Breast epithelium (tissue), 3 donors: ENCODE measurements around the gene PCNX2.

ENCODE experiments used
- POLR2A ChIP-seq: fragments of 450-650 bp; IDR thresholded peaks from one replicate; pipeline ENCODE4 v1.6.1; 2016; ENCODE audit warnings: antibody characterized with exemption, mild to moderate bottlenecking, moderate library complexity
- POLR2AphosphoS5 ChIP-seq, 3 donors: sonication (generic); formaldehyde crosslinking; IDR thresholded peaks; one replicate each; pipeline ENCODE4 v1.6.1; 2017; ENCODE audit warnings: antibody characterized with exemption in 3 of 3

DNA sequence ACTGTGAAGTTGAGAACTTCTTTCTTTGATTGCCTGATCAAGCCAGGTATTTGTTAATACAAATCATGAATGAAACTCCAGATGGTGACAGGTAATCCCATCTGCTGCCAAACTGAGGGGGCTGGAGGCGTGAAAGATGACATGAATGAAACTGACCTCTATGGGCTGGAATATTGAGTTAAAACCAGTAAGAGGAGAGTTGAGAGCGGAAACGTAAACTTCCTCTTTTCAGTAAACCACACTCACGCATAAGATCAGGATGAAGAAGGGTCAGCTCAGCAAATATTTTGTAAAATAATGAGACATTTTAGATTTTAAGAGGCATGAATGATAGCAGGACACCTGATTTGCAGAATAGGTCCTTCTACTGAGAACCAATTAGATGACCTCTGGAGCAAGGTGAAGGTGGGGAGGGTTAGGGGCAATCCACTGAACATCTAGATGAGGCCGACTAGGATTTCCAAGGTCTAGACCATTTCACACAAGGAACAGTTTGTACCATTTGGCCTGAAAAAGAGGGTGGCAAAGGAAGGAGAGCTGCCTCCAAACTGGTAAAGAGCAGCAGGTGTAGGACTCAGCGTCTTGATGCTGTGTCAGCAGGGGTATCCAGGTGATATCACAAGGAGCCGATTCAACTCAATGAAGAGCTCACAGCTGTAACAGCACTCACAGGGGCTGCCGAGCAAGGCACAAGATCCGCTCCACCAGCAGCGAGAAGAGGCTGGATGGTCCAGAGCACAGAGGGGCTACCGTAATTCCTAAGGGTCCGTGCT, 212.6 kb downstream of the PCNX2 start:
- TF ChIP-seq POLR2A, result no peak
- TF ChIP-seq POLR2AphosphoS5 (IDR thresholded peaks at IDR 0.05), result no peak
